GM19397 (cell line): ENCODE data around the gene ZNF396.

ENCODE experiments used
- ATAC-seq: cut with Tn5 transposase; IDR thresholded peaks from one replicate; pipeline ENCODE4 v1.9.1; 2021; ENCODE audit warnings: mild to moderate bottlenecking, moderate library complexity; ENCODE audit not compliant: unreplicated experiment

The ZNF396 gene

DNA sequence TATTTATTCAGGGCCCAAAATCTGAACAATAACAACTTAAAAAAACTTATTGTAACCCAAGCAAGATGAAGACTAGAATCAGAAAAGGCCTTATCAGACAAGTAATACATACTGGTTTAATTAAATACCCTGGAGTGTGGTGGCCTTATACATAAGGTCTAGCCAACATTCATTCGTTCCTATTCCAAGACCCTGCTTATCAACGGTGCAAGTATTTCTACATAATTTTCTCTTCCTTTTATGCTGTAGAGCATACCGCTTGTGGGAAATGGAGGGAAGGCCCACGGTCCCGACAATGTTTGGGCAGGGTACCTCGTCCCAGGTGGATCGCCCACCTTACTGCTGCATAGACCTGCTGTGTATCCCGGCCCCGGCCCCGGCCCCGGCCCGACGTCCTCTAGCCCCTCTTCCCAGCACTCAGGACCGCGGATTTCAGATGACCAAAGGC lies 33.6 kb downstream of the ZNF396 start:
- ATAC-seq = no peak

DNA sequence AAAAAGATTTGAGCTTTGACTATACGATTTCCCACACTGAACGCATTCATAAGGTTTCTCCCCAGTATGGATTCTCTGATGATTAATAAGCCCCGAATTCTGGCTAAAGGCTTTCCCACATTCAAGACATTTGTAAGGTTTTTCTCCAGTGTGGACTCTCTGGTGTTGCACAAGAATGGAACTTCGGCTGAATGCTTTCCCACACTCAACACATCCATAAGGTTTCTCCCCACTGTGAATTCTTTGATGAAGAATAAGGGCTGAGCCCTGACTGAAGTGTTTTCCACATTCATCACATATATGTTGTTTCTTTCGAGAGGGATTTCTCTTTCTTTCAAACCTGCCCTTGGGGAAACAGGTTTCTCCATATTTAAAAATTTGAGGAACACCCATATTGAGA lies 39.9 kb downstream of the ZNF396 start:
- no peak for ATAC-seq

DNA sequence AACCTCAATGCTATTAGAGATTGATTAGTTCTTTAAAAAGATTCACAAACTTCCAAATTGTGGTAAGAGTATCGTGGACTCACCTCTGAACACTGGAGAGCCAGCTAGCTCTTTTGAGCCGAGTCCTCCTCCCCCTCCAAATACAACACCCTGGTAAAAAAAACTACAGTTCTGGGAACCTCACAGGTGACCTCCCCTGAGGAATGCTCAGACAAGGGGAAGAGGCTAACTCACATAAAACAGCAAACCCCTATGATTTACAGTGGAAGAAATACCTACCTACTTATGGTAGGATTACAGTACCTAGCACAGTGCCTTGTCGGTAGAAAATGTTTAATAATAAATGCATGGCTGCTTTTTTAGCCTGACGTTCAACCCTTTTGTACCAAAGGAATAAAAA lies 41.3 kb downstream of the ZNF396 start:
- no peak for ATAC-seq

DNA sequence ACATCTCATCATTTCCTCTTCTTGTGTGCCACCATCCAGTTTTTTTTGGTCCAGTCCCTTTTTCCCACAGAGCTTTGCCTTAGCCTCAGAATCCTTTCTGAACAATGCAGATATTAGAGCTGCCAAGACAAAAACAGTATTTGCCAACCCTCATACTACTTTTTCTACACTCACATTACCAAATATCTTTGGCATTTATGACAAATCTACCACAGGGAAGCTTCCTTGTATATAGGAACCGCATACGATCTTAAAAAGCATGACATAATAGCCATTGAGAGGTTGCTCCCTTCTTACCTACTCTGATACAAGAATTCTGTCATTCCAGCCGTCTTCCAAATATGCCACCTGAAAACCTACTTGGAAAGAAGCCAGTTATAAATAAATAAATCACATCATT lies 42.3 kb downstream of the ZNF396 start:
- no peak for ATAC-seq

DNA sequence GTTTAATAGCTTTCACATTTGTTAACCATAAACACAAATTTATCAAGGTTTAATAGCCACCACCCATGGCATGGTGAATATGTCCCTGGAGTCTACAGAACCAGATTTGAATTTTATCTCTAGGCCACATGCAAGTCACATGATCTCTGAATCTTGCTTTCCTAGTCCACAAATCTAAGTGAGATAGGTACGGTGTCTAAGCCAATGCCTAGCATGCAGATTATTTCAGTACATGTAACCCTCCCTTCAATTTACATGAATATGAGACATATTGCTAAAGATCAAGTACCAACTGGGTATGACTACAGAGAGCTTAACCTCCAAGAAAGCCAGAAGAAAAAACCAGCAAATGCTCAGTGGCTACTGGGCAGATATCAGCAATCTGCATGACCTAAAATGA lies 42.9 kb downstream of the ZNF396 start:
- no peak for ATAC-seq

DNA sequence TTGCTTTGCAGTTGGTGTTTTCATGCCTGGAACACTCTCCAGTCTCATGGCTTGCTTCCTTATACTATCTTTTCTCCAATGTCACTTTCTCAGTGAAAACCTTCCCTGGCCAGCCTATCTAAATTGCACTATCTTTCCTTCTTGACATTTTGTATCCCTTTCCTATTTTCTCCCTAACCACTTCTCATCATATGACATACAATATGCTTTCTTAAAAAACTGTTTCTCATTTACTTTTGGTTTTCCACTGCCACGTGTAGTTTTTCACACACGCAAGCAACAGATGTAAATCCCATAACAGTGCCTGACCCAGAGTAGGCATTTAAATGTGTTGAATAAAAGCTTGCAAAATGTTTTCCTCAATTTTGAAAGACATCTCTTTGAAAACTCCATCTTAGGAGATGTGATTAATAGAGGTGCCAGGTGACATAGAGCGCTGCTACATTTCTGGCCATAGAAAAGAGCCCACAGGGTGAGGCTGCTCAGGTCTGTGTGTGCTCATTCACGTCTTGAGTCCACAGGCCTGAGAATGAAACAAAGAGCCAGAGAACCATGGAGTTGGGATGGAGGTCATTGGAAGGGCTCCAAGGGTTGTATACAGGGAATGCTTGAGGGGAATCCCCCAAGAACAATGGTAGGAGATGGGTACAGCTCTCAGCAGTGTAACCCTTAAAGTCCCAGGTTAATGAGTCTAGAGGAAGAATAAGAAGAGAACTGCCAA lies 45.6 kb downstream of the ZNF396 start:
- no peak for ATAC-seq

DNA sequence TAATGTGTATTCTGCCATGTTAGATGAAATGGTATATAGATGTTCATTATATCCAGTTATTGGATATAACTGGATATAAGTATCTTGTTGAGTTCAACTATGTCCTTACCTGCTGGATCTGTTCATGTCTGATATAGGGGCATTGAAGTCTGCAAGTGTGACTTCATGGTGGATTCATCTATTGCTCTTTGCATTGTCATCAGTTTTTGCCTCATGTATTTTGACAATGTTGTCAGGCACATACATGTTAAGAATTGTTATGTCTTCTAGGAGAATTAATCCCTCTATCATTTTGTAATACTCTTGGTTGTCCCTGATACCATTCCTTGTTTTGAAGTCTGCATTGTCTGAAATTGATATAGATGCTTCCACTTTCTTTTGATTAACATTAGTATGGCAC lies 48.3 kb downstream of the ZNF396 start:
- ATAC-seq = no peak

DNA sequence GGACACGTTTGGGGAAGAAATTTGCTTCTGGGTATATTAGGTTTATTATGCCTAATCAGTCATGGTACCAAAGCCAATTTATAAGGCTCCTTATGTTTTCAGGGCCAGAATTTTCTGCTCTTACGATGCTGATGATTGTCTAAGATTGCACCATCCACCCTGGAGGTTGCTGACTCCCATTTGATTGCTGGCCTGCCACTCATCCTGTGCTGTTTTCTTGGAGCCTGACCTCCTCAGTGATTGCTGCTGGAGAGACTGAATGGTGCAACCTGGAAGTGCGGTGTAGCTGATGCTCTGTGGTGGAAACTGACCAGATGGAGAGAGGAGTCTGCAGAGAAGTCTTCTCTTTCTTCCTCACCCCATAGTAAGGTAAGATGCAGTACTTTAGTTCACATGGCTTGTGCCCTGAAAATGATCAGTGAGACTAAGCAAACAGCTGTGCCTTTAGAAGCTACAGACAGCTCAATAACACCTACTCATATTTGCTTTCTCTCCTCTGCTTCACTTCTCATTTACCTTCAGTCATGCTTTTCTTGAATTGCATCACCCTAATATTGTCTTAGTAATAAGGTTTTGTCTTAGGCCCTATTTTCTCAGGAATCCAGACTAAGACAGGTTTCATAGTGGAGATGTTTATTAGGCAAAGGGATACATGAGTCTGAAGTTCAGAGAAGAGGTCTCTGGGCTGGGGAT lies 50.3 kb downstream of the ZNF396 start:
- ATAC-seq = no peak

DNA sequence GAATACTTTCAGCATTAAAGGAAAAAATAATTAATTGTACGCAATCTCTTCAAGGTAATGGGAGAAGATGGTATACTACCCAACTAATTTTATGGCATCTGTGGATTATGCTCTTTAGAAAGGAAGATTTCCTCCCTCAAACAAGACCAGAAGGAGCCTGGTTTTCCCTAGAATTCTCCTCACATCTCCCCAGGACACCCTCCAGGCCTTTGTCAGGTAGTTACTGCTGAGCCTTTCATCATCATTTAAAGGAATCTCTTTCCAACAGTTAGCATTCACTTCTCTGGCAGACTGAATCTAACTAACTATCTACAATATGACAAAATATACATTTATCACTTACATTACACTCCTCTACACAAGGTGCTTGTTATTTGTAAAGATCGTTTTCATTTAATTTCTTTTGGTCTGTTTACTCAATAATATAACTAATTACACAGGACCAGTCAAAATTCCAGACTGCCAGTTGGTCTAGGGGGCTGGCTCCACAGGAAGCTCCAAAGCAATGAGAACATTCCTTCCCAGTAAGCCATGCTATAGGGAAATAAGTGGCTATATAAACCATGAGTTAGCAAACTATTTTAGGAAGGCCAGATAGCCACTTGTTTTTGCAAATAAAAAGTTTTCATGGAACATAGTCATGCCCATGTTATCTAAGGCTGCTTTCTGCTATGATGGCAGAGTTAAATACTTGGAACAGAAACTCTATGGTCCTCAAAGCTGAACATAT lies 52.0 kb downstream of the ZNF396 start:
- no peak for ATAC-seq

DNA sequence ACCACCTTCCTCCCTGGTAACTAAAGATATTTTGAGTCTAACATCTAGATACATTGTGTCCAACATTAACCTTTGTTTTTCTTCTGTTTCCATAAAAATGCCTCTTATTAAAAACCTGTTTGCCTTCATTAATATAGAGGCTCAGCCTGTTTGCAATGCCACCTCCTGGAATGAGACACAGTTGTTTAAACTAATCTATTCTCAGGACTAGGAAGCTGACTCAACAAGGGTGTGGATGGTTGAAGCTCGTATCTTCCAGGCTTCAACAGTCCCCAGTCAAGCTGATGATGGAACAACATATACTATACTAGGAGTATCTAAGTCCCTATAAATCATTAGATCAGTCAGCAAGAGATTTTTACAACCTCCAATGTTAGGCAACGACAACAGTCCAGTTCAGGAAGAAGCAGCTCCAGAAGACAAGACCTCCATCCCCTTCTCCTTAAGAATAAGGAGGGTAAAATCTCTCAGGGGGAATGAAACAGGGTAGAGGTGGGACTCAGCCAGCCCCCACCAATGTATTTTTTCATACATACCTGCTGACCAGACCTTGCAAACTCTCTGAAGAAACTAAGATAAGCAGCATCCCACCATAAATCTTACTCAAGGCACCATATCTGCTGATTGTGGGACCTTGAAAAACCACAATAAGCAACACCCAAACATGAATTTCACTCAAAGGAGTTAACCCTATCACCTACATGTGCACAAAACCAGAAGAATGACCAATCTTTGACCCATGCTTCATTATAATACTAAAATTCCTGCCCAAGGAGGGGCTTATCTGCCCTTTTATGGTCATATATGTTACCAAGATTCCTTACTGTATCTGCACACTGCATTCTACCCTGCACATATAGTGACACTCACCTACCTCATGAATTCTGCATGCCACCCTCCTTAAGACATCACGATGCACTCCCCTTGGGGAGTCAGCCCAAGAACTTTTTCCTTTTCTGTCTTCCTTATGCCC lies 54.4 kb downstream of the ZNF396 start:
- ATAC-seq = no peak
